Panc1 (cell line): Measurements from ENCODE around the gene SNX6. TPM values are rescaled to one million over a fixed set of nuclear protein-coding genes. Genes with fewer than 3 reads are reported as not detected.
A peak's percentile ranks its signal among the peaks of the same experiment; 100 is the strongest.

Experiments used
- ATAC-seq: fragments of 200-7000 bp; cut with Tn5 transposase; 2 replicates; pipeline ENCODE4 v1.9.1; 2020; ENCODE audit warnings: mild to moderate bottlenecking, moderate library complexity
- Bru-seq: library from RNA; stranded (reverse); fragments of 400-500 nt; gene quantifications from one replicate; lab custom pipeline; 2021; lab: Mats Ljungman, UMichigan
- BruChase-seq, 2 experiments: library from RNA; stranded (reverse); fragments of 400-500 nt; gene quantifications; one replicate each; lab custom pipeline; 2021; lab: Mats Ljungman, UMichigan
- BruUV-seq: library from RNA; stranded (reverse); fragments of 400-500 nt; replicated peaks from 2 replicates; lab custom pipeline; 2021; lab: Mats Ljungman, UMichigan
- CTCF ChIA-PET: fragments of 300-600 bp; sonication (Branson Sonifier 250); formaldehyde crosslinking; loops from one replicate; lab custom pipeline; 2022; ENCODE audit warnings: antibody characterized with exemption; lab: Charles Lee
- POLR2A ChIA-PET: fragments of 300-600 bp; sonication (Branson Sonifier 250); formaldehyde crosslinking; loops from one replicate; lab custom pipeline; 2022; ENCODE audit warnings: antibody characterized with exemption; lab: Charles Lee
- DNase-seq: peaks from one replicate; pipeline ENCODE4 v3.0.0-alpha.2; 2010; ENCODE audit warnings: low read depth, low spot score
- H3K27ac ChIP-seq: 2 replicates; pipeline ENCODE4 v1.5.1; 2011; ENCODE audit warnings: mild to moderate bottlenecking, low read length, inconsistent platforms
- H3K27me3 ChIP-seq: fragments of 200-500 bp; sonication (Bioruptor generic); 2 replicates; pipeline ENCODE4 v1.6.0; 2014; ENCODE audit warnings: low read length, inconsistent platforms; ENCODE audit not compliant: control insufficient read depth, insufficient read depth
- H3K36me3 ChIP-seq: fragments of 200-500 bp; sonication (Bioruptor generic); 2 replicates; pipeline ENCODE4 v1.5.1; 2014; ENCODE audit warnings: inconsistent platforms, mild to moderate bottlenecking, low read length, moderate library complexity; ENCODE audit not compliant: control insufficient read depth, insufficient read depth
- H3K4me1 ChIP-seq: 2 replicates; pipeline ENCODE4 v1.5.1; 2011; ENCODE audit warnings: inconsistent platforms, mild to moderate bottlenecking, low read length, moderate library complexity; ENCODE audit not compliant: control insufficient read depth, insufficient read depth
- H3K4me3 ChIP-seq, 2 experiments: 2 replicates each; pipeline ENCODE4 v1.5.1; 2011 to 2012; ENCODE audit warnings: low read depth in 2 of 2, low read length in 2 of 2, mild to moderate bottlenecking in 2 of 2, inconsistent platforms in 1 of 2, moderate library complexity in 1 of 2
- H3K9me3 ChIP-seq: fragments of 200-500 bp; sonication (Bioruptor generic); 2 replicates; pipeline ENCODE4 v1.5.1; 2014; ENCODE audit warnings: low read depth, mild to moderate bottlenecking, inconsistent platforms, low read length, moderate library complexity; ENCODE audit not compliant: control insufficient read depth, insufficient read depth
- CTCF ChIP-seq: fragments of 450-650 bp; IDR thresholded peaks from 2 replicates; pipeline ENCODE4 v1.5.1; 2017; ENCODE audit warnings: mild to moderate bottlenecking
- POLR2AphosphoS5 ChIP-seq: IDR thresholded peaks from 2 replicates; pipeline ENCODE4 v1.6.1; 2012; ENCODE audit warnings: mild to moderate bottlenecking, low read depth, low read length, moderate library complexity
- REST ChIP-seq, 2 experiments: IDR thresholded peaks; 2 replicates each; pipeline ENCODE4 v1.6.1; 2011 to 2012; ENCODE audit warnings: low read depth in 2 of 2, control low read depth in 1 of 2, low read length in 1 of 2, mild to moderate bottlenecking in 1 of 2, moderate library complexity in 1 of 2; ENCODE audit not compliant: insufficient read depth in 1 of 2
- SIN3A ChIP-seq: IDR thresholded peaks from 2 replicates; pipeline ENCODE4 v1.6.1; 2012; ENCODE audit warnings: low read depth, mild to moderate bottlenecking, low read length, moderate library complexity, borderline replicate concordance; ENCODE audit not compliant: insufficient read depth
- TCF7L2 ChIP-seq: IDR thresholded peaks from 2 replicates; pipeline ENCODE4 v1.6.1; 2011; ENCODE audit warnings: mild to moderate bottlenecking, low read depth, low read length, inconsistent platforms
- in situ Hi-C: cut with HindIII; loops from 2 replicates; pipeline ENCODE4 v1.10.0; 2016; ENCODE audit warnings: low sequenced_read_pairs, low pct_unique_long_range_greater_than_20kb
- intact Hi-C: fragments of 100-400 bp; cut with micrococcal nuclease; formaldehyde crosslinking; loops from one replicate; pipeline ENCODE4 v1.10.0; 2022; ENCODE audit not compliant: unreplicated experiment
- long read RNA-seq: library from polyadenylated mRNA; unstranded; transcript quantifications from one replicate; pipeline ENCODE4 v2.0.0, GENCODE V29; 2021; ENCODE audit not compliant: unreplicated experiment
- polyA plus RNA-seq: library from polyadenylated mRNA; unstranded; fragments of >200 nt; gene quantifications from one replicate; pipeline ENCODE4 v1.2.1, GENCODE V29; 2012; ENCODE audit warnings: missing spikeins; ENCODE audit not compliant: insufficient read length
- total RNA-seq: library from RNA; stranded (reverse); gene quantifications from one replicate; pipeline ENCODE4 v1.2.1, GENCODE V29; 2021; ENCODE audit not compliant: unreplicated experiment

SNX6 gene
- total RNA-seq, result 50.9 TPM
- polyA plus RNA-seq, result 31.9 TPM
- Bru-seq, nascent RNA, result percentile 73 among the genes with signal in this experiment
- BruChase-seq, experiment 1, labeled RNA remaining after a 2-hour chase, result percentile 71 among the genes with signal in this experiment
- BruChase-seq, experiment 2, labeled RNA remaining after a 6-hour chase, result percentile 80 among the genes with signal in this experiment
- long read RNA-seq, transcript SNX6-201 (14 exons, 2,001 nt), result major isoform, 117 of 170 reads
- long read RNA-seq, transcript SNX6-202 (13 exons, 3,398 nt), result minor isoform, 15 of 170 reads
- long read RNA-seq, partial matches to known transcripts, result 18 of 170 reads
- long read RNA-seq, other reads (novel, unspliced or antisense), result 20 of 170 reads

GRCh38 chr14:34629657-34630529 is at the start of gene SNX6:
Gene SNX6, minus strand, starts transcription at chr14:34630148. Its CDS starts 32 bp downstream, at chr14:34630116.
- Histone ChIP-seq H3K9me3 (no peaks in the 10 kb centered on the region), H3K4me3 (peak within 1 kb of the TSS; percentile 75 to 79), H3K27me3 (no peaks in the 10 kb centered on the region), H3K36me3 (peaks cover 4% of the 10 kb centered on the region), H3K27ac (peak within 1 kb of the TSS; percentile 88), H3K4me1 (no peaks in the 10 kb centered on the region)
- intact Hi-C loops (no loop called here), in situ Hi-C loops (no loop called here)
- POLR2A ChIA-PET, result no interaction called here
- no TSS peak for BruUV-seq
- TF ChIP-seq POLR2AphosphoS5 (peak; percentile 72), CTCF (no peak)
- ATAC-seq (peak; percentile 99), DNase-seq (no peak)
- CTCF ChIA-PET, result interaction anchor here (0.6 kb wide), 1 partner anchor 29 kb away, joined by 3 read pairs; no protein-coding TSS in a partner anchor

GRCh38 chr14:34678735-34679134 is 48.8 kb upstream of the SNX6 start:
- peak overlapping the region; percentile 87 for H3K27ac ChIP-seq
- no peak overlapping the region for H3K4me3 ChIP-seq
- peak; percentile 33; the same call in 1 of the 2 replicates for ATAC-seq
- H3K4me1 ChIP-seq, result peaks cover 22% of the 10 kb centered on the region
- H3K27me3 ChIP-seq, result no peaks in the 10 kb centered on the region
- H3K9me3 ChIP-seq, result no peaks in the 10 kb centered on the region
- H3K36me3 ChIP-seq, result no peaks in the 10 kb centered on the region
- CTCF ChIA-PET, result no interaction called here
- no peak for DNase-seq
- in situ Hi-C loops (no loop called here), intact Hi-C loops (no loop called here)
- TF ChIP-seq REST (IDR thresholded peaks at IDR 0.05; ENCODE audit: insufficient read depth in 1 of 2, low read depth in 2 of 2, low read length in 1 of 2) (no peak), CTCF (no peak), SIN3A (no peak), POLR2AphosphoS5 (no peak), TCF7L2 (no peak)
- POLR2A ChIA-PET, result no interaction called here
- no TSS peak for BruUV-seq
